Mesothelial cell of epicardium (in vitro differentiated cells): ENCODE data around the gene MYO3A. TPM values are rescaled to one million over a fixed set of nuclear protein-coding genes. Genes with fewer than 3 reads are reported as not detected.

ENCODE experiments used
- DNase-seq, 2 experiments: peaks; one replicate each; pipeline ENCODE4 v3.0.0; 2021; ENCODE audit warnings: low spot score in 2 of 2; ENCODE audit not compliant: unreplicated experiment in 2 of 2
- H3K27ac Mint-ChIP-seq: 2 replicates; pipeline ENCODE4 v1.8.0; 2021; ENCODE audit warnings: mixed read lengths
- H3K27me3 Mint-ChIP-seq: 2 replicates; pipeline ENCODE4 v1.8.0; 2021; ENCODE audit warnings: low read depth, mixed read lengths
- H3K36me3 Mint-ChIP-seq: 2 replicates; pipeline ENCODE4 v1.8.0; 2021; ENCODE audit warnings: mixed read lengths
- H3K4me1 Mint-ChIP-seq: 2 replicates; pipeline ENCODE4 v1.8.0; 2021; ENCODE audit warnings: mixed read lengths
- H3K4me3 Mint-ChIP-seq: 2 replicates; pipeline ENCODE4 v1.8.0; 2021; ENCODE audit warnings: mild to moderate bottlenecking, moderate library complexity, mixed read lengths
- H3K9me3 Mint-ChIP-seq: 2 replicates; pipeline ENCODE4 v1.8.0; 2021; ENCODE audit warnings: mixed read lengths
- CTCF ChIP-seq: fragments of 200-600 bp; sonication (generic); IDR thresholded peaks from one replicate; pipeline ENCODE4 v1.5.0; 2021; ENCODE audit warnings: antibody characterized with exemption; ENCODE audit not compliant: unreplicated experiment
- total RNA-seq: library from RNA; stranded (reverse); gene quantifications from 3 replicates; pipeline ENCODE4 v1.2.1, GENCODE V29; 2021

MYO3A gene, protein sequence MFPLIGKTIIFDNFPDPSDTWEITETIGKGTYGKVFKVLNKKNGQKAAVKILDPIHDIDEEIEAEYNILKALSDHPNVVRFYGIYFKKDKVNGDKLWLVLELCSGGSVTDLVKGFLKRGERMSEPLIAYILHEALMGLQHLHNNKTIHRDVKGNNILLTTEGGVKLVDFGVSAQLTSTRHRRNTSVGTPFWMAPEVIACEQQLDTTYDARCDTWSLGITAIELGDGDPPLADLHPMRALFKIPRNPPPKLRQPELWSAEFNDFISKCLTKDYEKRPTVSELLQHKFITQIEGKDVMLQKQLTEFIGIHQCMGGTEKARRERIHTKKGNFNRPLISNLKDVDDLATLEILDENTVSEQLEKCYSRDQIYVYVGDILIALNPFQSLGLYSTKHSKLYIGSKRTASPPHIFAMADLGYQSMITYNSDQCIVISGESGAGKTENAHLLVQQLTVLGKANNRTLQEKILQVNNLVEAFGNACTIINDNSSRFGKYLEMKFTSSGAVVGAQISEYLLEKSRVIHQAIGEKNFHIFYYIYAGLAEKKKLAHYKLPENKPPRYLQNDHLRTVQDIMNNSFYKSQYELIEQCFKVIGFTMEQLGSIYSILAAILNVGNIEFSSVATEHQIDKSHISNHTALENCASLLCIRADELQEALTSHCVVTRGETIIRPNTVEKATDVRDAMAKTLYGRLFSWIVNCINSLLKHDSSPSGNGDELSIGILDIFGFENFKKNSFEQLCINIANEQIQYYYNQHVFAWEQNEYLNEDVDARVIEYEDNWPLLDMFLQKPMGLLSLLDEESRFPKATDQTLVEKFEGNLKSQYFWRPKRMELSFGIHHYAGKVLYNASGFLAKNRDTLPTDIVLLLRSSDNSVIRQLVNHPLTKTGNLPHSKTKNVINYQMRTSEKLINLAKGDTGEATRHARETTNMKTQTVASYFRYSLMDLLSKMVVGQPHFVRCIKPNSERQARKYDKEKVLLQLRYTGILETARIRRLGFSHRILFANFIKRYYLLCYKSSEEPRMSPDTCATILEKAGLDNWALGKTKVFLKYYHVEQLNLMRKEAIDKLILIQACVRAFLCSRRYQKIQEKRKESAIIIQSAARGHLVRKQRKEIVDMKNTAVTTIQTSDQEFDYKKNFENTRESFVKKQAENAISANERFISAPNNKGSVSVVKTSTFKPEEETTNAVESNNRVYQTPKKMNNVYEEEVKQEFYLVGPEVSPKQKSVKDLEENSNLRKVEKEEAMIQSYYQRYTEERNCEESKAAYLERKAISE (N-terminal part only)
- total RNA-seq: 4.2 to 4.7 TPM (median 4.7 TPM) in 3 replicates

GRCh38 chr10:25933653-25934608, at the start of gene MYO3A:
Gene MYO3A, plus strand, starts transcription at chr10:25934229. Its CDS starts 17,882 bp downstream, at chr10:25952111.
- Mint-ChIP-seq H3K27ac (peak within 1 kb of the TSS; percentile 86), H3K4me1 (peaks cover 2% of the 10 kb centered on the region), H3K9me3 (peaks cover 7% of the 10 kb centered on the region), H3K27me3 (peaks cover 5% of the 10 kb centered on the region), H3K36me3 (no peaks in the 10 kb centered on the region), H3K4me3 (peak within 1 kb of the TSS; percentile 88)
- TF ChIP-seq CTCF: no peak
- DNase-seq: peak; percentile 35 to 71

- H3K4me3 Mint-ChIP-seq: no peak overlapping the region
- peaks cover 6% of the 10 kb centered on the region for H3K27me3 Mint-ChIP-seq
- no peak overlapping the region for H3K27ac Mint-ChIP-seq
- no peak for DNase-seq
- no peaks in the 10 kb centered on the region for H3K9me3 Mint-ChIP-seq
- TF ChIP-seq CTCF: no peak
- no peaks in the 10 kb centered on the region for H3K4me1 Mint-ChIP-seq
- H3K36me3 Mint-ChIP-seq: no peaks in the 10 kb centered on the region
These were observed 45.4 kb upstream of the MYO3A start for GRCh38 chr10:25888627-25889026.

GRCh38 chr10:25890995-25891394, 43.0 kb upstream of the MYO3A start:
- no peak for DNase-seq
- Mint-ChIP-seq H3K36me3 (no peaks in the 10 kb centered on the region), H3K27me3 (peaks cover 6% of the 10 kb centered on the region), H3K4me3 (no peak overlapping the region), H3K27ac (no peak overlapping the region), H3K4me1 (no peaks in the 10 kb centered on the region), H3K9me3 (no peaks in the 10 kb centered on the region)
- no peak for TF ChIP-seq CTCF

DNA sequence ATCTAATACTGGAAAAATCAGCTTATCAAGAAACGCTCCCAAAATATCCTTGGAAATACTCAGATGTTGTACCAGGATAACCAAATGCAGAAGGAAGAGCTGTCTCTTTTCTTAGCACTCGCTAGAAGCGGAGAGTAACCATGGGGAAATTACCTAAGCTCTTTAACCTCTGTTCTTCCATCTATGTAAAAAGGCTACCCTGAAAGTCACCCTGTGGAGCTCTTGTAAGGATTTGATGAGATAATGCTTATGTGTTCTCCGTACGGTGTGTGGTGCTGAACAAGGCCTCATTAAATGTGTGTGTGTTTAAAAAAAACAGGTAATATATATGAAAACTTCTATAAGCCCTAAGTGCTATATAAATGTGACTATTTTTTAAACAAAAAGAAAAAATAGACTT, 38.2 kb upstream of the MYO3A start:
- no peaks in the 10 kb centered on the region for H3K36me3 Mint-ChIP-seq
- TF ChIP-seq CTCF: no peak
- no peak for DNase-seq
- H3K4me3 Mint-ChIP-seq: no peak overlapping the region
- no peaks in the 10 kb centered on the region for H3K4me1 Mint-ChIP-seq
- no peaks in the 10 kb centered on the region for H3K9me3 Mint-ChIP-seq
- H3K27ac Mint-ChIP-seq: no peak overlapping the region
- peaks cover 6% of the 10 kb centered on the region for H3K27me3 Mint-ChIP-seq

DNA sequence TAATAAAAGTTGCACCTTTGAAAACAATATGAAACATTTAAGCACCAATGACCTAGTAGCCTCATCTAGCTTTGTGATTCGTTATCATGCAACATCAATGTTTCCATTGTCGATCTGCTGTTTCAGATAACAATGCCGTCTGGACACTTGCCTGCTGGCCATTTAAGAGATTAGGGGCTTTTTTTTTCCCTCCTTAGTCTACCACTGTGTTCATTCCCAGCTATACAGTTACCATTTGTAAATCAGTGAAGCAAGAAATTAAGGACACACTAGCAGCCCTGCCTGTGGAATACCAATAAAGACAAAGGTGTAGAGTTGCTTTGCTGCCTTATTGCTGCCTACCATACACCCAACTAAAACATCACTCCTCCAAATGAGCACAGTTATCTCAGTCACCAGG, 37.6 kb upstream of the MYO3A start:
- no peak overlapping the region for H3K4me3 Mint-ChIP-seq
- H3K27ac Mint-ChIP-seq: no peak overlapping the region
- no peak for TF ChIP-seq CTCF
- H3K4me1 Mint-ChIP-seq: no peaks in the 10 kb centered on the region
- H3K36me3 Mint-ChIP-seq: no peaks in the 10 kb centered on the region
- peaks cover 6% of the 10 kb centered on the region for H3K27me3 Mint-ChIP-seq
- H3K9me3 Mint-ChIP-seq: no peaks in the 10 kb centered on the region
- no peak for DNase-seq
